Suppressor macrophage treated with lipopolysaccharide for 4 hours (primary cell): ENCODE results near the gene C12orf42.

Experiments
- DNase-seq: peaks from one replicate; pipeline ENCODE4 v3.0.0-alpha.2; 2020

C12orf42 gene

DNA sequence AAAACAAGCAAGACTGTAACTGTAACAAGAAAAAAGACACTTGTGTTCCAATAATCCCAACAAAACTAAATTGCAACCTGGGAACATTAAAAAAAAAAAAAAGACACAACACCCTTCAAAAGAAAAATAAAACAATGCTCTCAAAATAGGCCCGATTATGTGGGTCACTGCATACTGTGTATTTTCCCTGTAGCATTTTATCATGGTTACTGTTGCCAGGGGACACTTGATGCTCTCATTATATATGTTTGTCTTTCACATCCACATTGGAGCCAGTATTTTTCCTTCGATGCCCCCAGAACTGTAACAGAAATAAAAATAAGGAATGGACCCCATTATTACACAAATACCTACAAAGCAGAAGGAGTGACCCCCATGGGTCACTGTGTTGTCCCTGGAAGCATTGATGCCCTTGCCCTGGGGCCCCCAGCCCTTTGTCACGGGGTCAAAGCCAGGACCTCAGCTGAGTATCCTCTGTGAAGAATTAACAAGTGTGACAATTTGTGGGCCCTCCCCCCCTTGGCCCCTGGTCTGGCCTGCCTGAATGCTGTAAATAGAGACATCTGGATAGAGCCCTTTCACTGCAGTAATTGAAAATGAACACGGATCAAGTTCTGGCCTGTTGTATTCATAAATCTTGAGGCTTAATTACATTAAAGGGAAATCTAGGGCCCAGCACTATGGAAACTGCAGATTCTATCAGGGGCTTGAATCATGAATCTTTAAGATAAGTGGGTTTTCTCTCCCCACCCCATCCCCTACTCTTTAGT, 72.8 kb downstream of the C12orf42 start:
- no peak for DNase-seq

DNA sequence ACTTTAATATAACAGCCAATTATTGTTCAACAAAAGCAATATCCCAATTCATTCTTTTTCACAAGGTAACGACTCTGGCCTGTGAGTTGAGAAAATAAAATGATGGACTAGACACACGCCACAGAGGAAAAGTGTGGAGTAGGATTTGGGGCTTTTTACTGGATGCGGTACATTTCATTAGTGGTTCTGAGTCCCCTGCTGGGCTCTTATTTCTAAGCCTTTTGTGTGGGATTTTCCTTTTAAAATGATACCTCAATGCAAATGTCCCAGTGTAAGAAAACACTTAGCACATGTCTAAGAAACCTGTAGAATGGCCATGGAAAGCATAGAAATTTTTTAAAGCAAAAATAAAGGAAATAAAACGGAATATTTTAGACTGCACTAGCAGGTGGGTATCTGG, 73.4 kb downstream of the C12orf42 start:
- DNase-seq = no peak

DNA sequence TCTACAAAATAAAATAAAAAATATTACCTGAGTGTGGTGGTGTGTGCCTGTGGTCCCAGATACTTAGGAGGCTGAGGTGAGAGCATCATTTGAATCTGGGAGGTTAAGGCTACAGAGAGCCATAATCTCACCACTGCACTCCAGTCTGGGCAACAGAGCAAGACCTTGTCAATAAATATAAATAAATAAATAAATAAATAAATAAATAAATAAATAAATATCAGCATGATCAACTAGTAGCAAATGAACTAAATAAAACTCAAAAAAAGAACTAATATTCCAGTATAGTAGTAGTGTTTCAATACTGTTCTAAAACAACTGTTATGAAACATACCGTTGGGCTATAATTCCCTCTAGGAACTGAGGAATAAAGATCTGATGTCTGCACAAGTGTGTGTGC, 74.4 kb downstream of the C12orf42 start:
- no peak for DNase-seq

DNA sequence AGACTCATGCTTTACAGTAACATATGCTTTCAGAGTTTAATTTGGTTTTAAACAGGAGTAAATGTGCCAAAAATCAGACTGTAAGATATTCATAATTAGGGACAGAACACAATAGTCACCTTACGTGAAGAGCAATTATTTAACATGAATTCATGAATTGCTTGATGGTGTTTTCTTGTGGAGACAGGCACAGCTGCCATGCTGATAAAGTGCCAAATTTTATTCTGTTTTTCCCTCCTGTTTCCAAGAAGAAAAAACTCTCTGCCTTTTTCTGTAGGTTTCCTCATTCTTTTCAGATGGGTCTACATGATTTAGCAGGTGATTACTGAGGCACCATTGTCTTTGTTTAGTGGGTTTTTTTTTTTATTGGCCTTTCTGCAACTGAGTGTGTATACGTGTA, 80.1 kb downstream of the C12orf42 start:
- DNase-seq = no peak

DNA sequence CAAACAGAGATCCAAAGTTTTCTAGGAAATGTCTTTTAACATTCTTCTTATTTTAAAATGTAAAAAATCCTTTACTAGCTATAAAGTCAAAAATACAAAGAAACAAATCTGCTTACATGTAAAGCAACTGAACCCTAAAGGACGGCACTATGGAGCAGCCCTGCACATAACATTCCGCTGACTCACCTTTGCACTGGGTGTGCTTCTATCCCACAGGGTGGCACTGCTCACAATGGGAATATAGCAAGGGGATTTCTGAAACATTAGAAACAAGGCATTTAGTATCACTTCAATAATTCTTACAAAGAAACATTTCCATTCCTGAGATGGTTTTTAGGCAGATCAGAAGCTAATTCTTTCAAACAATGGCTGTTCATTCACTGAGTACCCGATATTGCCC, 94.3 kb downstream of the C12orf42 start:
- DNase-seq = no peak

DNA sequence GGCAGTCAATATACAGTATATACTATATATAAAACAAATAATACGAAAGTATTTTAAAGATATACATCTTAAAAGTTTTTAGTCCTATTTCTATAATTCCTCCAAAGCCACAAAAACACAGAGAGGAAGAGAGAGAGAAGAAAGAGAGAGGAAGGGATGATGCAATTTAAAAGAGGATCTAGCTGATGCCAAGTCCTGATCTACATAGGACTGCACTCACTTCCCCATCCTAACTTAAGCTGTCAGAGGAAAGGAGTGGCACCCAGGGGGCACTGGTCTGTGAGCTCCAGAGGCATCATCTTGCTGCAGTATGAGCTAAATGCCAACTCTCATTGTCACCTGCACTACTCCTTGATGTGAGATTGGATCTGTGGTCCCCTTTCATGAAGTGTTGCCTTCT, 95.8 kb downstream of the C12orf42 start:
- DNase-seq = peak; percentile 23

DNA sequence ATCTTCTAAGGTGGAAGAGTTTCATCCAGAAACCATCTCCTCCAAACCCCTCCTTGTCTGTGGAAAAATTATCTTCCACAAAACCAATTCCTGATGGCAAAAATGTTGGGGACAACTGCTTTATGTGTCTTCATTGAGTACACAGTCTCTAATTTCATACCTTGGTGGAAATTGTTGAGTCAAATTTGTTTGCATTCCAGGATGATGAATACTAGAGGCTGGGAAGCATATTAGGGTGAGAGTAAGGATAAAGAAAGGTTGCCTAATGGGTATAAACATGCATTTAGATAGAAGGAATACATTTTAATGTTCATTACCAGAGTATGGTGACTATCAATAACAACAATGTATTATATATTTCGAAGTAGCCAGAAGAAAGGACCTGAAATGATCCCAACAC, 98.2 kb downstream of the C12orf42 start:
- DNase-seq = no peak

DNA sequence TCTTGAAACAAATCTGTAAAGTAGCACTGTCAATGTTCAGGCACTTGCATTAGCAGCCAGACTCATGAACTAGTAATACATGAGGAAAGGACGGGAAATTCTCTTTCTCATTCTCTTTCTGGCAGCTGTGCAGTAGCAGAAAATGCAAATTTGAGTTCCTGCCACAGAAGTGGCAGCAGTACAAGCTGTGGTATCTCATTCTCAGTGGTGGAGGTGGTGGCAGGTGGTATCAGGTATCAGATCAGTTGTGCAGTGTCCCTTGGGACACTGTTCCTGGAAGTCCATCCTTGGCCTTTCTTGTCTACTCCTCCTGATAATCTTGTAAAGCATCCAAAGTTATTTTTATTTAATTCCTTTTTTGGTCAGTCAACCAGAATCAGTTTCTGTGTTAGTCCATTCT, 103.0 kb downstream of the C12orf42 start:
- DNase-seq = no peak

DNA sequence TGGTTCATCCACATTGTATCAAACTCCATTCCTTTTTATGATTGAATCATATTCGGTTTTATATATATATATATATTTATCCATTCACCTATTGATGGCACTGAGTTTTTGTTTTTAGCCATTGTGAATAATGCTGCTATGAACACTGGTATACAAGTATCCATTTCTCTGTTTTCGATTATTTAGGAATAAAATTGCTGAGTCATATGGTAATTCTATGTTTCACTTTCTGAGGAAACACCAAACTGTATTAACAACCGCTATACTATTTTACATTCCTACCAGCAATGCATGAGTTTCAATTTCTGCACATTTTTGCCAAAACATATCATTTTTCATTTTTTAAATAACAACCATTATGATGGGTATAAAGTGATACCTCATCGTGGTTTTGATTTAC, 104.7 kb downstream of the C12orf42 start:
- DNase-seq = no peak

DNA sequence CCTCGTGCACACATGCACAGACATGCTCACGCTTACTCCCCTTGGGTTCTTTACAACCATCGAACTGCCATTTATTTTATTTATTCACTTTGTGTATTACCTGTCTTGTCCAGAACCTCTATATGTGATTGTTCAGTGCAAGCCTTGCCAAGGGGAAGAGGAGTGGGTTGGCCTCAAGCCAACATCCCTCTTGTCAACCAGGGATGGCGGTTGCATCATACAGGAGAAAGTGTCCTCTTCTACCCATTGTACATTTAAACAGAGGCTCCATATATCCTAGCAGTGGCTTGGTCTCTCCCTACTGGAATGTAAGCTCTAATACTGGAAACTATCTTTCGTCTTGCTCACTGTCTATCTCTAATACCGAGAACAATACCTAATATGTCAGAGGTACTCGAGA, 108.4 kb downstream of the C12orf42 start:
- no peak for DNase-seq

DNA sequence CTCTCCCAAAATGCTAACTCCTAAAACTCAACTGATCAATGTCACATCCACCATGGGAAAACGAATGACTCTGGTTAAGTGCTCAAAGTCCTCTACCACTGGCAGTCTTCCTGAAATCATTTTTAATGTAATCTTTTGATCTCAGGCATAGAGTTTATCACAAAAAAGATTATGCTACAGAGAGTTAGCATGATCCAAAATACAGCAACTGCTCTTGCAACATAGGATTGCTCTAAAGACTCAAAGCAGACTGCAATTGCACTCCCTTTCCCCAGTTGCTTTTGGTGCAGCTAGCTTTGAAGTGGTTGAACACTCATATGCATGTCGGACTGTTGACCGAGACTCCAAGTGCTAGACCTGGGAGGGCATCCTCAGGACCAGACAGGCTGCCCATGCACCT, 109.3 kb downstream of the C12orf42 start:
- DNase-seq = no peak

DNA sequence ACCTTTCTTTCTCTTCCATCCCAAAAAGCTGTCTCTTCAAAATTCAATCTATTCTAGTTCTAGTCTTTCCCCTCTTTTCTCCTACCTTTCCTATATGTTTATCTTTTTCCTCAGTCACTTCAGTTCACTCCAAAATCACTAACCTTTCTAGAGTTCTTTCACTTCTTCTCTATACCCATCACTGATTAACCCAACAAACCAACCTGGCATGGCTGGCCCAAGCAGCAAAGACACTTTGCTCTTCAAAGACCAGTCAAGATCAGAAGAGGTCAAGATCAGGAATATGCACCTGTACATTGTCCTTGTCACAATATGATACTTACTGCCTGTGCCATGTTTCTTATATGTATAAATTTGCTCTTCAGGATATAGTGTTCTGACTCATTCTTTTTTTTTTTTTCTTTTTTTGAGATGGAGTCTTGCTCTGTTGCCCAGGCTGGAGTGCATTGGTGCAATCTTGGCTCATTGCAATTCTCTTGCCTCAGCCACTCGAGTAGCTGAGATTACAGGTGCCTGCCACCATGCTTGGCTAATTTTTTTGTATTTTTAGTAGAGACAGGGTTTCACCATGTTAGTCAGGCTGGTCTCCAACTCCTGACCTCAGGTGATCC, 112.9 kb downstream of the C12orf42 start:
- no peak for DNase-seq

DNA sequence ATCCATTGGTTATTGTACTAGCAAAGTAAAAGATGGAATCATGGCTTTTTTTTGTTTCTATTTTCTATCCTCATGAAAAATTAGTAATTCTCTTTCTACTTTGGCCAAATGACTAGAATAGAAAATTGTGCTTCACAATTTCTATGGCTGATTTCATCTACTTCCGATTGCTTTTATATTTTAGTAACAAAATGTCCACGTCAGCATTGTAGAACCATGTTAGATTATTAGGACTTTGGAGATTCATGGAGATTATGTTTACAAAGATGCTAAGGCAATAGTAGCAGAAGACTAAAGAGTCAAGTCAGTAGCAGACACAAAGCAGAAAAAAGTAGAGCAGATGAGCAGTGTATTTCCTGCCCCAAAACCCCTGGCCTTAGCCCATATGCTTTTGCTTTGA, 113.6 kb downstream of the C12orf42 start:
- DNase-seq = no peak

DNA sequence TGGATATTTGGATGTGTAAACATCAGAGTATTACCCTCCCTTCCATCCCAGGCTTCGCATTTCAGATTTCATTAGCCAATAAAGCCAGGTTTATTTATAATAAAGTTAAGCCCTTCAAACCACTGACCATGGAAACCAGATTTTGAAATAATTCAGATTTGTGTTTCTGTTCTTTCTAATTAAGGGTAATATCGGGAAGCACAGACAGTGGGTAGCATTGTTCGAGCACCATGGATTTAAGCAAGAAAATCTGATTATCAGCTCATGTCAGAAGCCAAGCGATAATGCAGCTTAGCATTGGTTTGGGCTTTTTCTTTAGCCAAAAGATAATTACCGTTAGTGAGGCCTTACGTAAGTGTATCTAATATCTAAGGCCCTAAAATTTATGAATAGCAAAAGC, 116.1 kb downstream of the C12orf42 start:
- DNase-seq = no peak

DNA sequence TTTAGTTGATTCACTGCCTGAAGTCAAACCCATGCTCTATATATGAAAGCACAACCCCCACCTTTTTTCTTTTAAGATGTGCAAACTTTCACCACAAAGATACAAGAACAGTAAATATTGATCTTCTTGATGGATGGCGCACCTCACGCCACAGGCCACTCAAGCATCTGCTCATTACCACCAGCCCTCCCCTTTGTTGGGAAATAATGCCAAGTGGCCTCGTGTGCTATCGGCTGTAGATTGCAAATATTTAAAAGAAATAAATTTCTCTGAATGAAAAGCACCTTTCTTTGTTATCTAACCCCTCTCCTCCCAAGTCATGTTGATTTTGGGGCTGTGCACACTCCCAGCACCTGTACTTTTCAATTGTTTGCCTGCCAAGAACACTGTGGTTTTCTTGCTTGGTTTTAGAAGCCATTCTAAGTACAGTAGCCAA, 122.7 kb downstream of the C12orf42 start:
- DNase-seq = no peak

DNA sequence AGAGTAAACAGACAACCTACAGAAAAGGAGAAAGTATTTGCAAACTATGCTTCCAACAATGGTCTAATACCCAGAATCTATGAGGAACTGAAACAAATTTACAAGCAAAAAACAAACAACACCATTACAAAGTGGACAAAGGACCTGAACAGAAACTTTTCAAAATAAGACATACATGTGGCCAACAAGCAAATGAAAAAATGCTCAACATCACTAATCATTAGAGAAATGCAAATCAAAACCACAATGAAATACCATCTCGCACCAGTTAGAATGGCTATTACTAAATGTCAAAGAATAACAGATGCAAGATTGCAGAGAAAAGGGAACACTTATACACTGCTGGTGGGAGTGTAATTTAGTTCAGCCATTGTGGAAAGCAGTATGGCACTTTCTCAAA, 125.8 kb downstream of the C12orf42 start:
- DNase-seq = no peak

DNA sequence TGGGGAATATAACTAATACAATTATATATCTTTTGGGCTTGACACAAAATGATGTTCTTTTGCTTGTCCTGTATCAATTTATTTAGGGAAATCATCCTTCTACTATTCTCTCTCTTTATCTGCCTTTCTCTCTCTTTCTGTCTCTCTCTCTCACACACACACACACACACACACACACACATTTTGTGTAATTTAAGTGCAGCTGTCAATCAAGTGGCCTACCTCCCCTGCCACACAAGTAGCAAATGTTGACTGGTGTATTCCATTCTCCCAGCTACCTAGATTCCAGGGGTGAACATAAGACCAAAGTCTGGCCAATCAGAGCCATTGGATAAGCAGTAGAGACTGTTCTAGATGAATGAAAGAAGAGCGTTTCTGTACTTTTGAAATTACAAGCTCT, 127.6 kb downstream of the C12orf42 start:
- DNase-seq = no peak

DNA sequence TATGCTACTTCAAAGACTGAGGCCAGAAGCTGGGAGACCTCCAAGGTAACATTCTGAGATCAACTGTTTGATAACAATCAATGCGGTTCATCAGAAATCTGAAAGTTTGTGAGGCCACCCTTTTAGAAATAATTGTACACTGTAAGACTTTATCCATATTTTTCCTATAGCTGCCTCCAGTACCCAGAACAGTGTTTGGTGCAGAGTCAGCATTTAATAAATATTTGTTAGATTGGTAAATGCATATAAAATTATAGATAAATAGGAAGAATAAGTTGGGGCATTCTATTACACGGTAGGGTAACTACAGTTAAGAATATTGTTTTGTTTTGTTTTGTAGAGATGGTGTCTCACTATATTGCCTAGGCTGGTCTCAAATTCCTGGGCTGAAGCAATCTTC, 141.4 kb downstream of the C12orf42 start:
- DNase-seq = no peak

DNA sequence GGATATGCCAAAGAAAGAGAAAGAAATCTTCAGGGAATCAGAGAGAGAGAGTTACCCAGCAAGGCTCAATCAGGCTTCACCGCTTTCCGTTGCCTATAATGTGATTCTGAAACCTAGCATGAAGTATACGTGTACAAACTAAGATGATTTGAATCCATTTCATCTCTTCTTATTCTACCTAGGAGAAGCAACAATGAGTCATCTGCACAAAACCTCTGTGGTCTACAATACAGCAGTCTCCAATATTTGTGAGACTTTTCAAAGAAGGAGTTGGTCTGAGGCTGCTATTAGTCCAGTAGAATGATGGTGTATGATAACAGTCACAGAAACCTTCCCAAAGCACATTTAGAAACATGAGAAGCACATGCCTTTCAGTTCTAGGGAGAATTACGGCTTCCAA, 141.9 kb downstream of the C12orf42 start:
- no peak for DNase-seq

DNA sequence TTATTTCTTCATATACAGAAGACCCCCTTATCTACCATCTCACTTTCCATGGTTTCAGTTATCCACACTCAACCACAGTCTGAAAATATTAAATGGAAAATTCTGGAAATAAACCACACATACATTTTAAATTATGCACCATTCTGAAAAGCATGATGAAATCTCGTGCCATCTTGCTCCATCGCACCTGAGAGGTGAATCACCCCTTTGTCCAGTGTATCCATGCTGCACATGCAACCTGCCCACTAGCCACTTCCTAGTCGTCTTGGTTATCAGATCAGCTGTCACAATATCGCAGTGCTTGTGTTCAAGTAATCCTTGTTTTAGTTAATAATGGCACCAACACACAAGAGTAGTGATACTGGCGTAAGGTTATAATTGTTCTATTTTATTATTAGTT, 145.7 kb downstream of the C12orf42 start:
- no peak for DNase-seq

DNA sequence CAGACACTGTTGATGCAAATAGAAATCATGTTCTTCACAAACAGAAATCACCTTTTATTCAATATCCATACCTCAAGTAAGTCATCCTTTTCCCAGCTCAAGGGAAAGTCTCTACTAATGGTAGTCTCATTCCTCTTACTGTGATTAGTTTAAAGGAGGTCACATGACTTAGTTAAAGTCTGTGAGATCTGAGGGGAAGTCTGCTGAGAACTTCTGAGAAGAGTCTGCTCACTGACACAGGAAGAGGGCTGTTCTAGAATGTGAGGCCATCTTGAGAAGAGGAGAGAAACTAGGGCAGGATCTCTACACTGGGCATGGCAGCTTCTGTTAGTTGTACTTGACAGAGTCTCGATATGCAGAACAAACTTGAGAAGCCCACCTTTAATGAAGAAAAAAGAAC, 146.8 kb downstream of the C12orf42 start:
- DNase-seq = no peak

DNA sequence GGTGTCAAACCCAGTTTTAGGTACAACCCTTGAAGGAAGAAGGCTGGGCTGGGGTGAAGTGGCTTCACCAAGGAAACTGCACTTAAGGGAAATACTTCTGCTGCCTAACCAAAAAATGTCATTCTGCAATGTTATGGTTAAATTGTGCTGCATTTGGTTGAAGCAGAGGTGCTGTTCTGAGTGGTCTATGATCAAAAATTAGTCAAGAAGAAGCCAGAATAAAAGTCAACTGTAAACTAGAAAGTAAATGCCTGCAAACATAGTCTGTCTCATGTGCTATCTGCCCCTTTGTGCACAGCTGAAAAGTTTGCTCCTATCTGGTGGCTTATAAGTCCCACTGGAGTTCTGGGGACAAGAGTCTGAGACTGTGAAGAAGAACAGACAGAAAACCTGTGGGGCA, 158.8 kb downstream of the C12orf42 start:
- no peak for DNase-seq

DNA sequence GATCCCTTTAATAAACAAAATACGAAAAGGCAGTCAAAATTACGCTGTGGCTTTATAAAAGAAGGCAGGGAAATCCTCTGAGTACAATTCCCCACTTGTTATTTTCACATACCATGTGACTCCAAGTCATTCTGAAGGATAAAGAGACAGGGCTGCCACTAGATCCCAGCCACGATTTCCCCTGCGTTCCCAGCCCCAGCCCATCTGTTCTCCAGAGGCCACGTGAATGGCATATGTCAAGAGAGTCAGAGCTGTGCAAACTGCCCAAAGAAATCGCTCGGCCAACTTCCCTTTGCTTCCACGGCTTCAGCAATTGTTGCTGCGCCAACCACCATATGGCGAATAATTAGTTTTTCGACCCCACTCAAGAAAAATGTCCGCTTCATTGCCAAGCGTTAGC, 161.3 kb downstream of the C12orf42 start:
- no peak for DNase-seq

DNA sequence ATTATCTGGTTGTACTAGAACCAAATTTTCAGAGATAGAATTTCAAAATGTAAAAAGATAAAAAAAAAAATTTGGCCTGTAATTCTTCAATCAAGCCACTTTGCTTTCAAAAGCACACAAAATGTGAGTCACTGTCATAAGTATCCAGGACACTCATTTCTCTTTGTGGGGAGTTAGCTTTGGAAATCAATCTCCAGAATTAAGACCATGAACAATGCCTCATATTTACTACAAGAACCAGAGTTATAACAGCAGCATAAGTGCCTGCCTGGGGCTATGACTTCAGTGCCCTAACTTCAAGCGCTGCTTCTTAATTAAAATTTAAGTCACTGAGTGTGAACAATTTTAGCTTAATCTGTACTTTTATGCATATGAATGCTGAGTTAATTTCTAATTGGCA, 162.1 kb downstream of the C12orf42 start:
- DNase-seq = no peak

DNA sequence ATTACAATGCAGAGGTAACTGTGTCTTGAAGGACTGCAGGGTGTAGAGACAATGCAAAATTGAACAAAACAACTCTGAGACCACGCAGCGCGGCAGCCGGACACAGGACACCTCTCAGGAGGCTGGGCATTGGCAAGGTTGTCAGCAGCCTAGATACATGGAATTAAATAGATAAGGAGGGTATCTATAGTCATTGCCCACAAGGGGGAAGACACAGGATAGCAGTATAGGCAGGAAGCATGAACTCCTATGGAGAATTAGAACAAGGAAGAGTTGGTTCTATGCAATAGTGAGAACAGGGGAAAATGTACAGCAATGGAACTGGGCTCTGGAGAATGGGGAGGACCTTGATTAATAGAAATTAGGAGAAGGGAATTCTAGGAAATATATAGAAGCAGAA, 164.1 kb downstream of the C12orf42 start:
- no peak for DNase-seq
